ENCODE data around the gene STK11.

DNA sequence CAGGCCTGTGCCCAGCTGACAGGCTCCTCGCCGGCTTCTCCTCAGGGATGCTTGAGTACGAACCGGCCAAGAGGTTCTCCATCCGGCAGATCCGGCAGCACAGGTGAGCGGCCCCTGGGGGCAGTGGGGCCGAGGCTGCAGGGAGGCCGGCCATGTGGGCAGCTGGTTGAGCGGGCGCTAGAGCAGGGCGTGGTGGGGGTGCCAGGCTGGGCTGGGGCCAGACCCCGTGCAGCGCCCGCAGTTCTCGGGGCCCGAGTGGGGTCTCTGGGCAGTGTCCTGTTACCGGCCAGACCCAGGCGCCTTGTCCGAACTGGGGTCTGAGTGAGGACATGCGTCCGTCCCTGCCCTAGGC lies 16.3 kb downstream of the STK11 start:
- TF ChIP-seq, protein P1, sequence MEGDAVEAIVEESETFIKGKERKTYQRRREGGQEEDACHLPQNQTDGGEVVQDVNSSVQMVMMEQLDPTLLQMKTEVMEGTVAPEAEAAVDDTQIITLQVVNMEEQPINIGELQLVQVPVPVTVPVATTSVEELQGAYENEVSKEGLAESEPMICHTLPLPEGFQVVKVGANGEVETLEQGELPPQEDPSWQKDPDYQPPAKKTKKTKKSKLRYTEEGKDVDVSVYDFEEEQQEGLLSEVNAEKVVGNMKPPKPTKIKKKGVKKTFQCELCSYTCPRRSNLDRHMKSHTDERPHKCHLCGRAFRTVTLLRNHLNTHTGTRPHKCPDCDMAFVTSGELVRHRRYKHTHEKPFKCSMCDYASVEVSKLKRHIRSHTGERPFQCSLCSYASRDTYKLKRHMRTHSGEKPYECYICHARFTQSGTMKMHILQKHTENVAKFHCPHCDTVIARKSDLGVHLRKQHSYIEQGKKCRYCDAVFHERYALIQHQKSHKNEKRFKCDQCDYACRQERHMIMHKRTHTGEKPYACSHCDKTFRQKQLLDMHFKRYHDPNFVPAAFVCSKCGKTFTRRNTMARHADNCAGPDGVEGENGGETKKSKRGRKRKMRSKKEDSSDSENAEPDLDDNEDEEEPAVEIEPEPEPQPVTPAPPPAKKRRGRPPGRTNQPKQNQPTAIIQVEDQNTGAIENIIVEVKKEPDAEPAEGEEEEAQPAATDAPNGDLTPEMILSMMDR (IDR thresholded peaks at IDR 0.05): no peak
- TF ChIP-seq POLR2A (IDR thresholded peaks at IDR 0.05): no peak

Measured in thyroid gland (tissue), 4 donors.